Dermis microvascular lymphatic vessel endothelial cell (primary cell): Measurements from ENCODE around the gene COL25A1. TPM values are rescaled to one million over a fixed set of nuclear protein-coding genes. Genes with fewer than 3 reads are reported as not detected.
"Not testable (repeated sequence)": the region's sequence is repeated elsewhere in the genome, so short reads cannot be mapped to it uniquely, and the experiment has no call there.

ENCODE experiments used
- DNase-seq, 2 donors: peaks; one replicate each; pipeline versions ENCODE4 v3.0.0 to v3.0.0-alpha.2; 2010; ENCODE audit warnings: low read depth in 2 of 2
- total RNA-seq: library from RNA; depleted of rRNA; stranded (reverse); fragments of >200 nt; gene quantifications from 2 replicates; pipeline ENCODE4 v1.2.1, GENCODE V29; 2014

The COL25A1 gene
- total RNA-seq, 1 donor from 2014 or later, result 0.13 TPM

- no peak for DNase-seq
Observed at GRCh38 chr4:108971473-108971872, 331.0 kb downstream of the COL25A1 start.

GRCh38 chr4:108965472-108966076, 336.9 kb downstream of the COL25A1 start:
- no peak for DNase-seq

GRCh38 chr4:108965016-108965415, 337.4 kb downstream of the COL25A1 start:
- DNase-seq, result no peak

- no peak for DNase-seq
Observed at GRCh38 chr4:108963910-108964309, 338.5 kb downstream of the COL25A1 start.

GRCh38 chr4:108959491-108959890, 343.0 kb downstream of the COL25A1 start:
- DNase-seq, result no peak

GRCh38 chr4:108954880-108955279, 347.6 kb downstream of the COL25A1 start:
- no peak for DNase-seq

GRCh38 chr4:108953941-108954340, 348.5 kb downstream of the COL25A1 start:
- DNase-seq, result no peak

GRCh38 chr4:108950158-108950915, 352.1 kb downstream of the COL25A1 start:
- DNase-seq, result no peak

- DNase-seq, result no peak
Observed at GRCh38 chr4:108947526-108947925, 354.9 kb downstream of the COL25A1 start.

GRCh38 chr4:108946237-108946636, 356.2 kb downstream of the COL25A1 start:
- no peak for DNase-seq

- DNase-seq, result no peak
Observed at GRCh38 chr4:108943976-108944591, 358.4 kb downstream of the COL25A1 start.

- no peak for DNase-seq
Observed at GRCh38 chr4:108943371-108943770, 359.1 kb downstream of the COL25A1 start.

- no peak for DNase-seq
Observed at GRCh38 chr4:108941904-108942430, 360.5 kb downstream of the COL25A1 start.

GRCh38 chr4:108940634-108941033, 361.8 kb downstream of the COL25A1 start:
- DNase-seq, result no peak

- DNase-seq, result no peak
Observed at GRCh38 chr4:108940149-108940548, 362.3 kb downstream of the COL25A1 start.

GRCh38 chr4:108937066-108937465, 365.4 kb downstream of the COL25A1 start:
- no peak for DNase-seq

- DNase-seq, result not testable (repeated sequence)
Observed at GRCh38 chr4:108933925-108934324, 368.5 kb downstream of the COL25A1 start.

- DNase-seq, result no peak
Observed at GRCh38 chr4:108933046-108933445, 369.4 kb downstream of the COL25A1 start.

GRCh38 chr4:108931926-108932325, 370.5 kb downstream of the COL25A1 start:
- no peak for DNase-seq

- no peak for DNase-seq
Observed at GRCh38 chr4:108930186-108930585, 372.3 kb downstream of the COL25A1 start.

GRCh38 chr4:108926781-108927180, 375.7 kb downstream of the COL25A1 start:
- no peak for DNase-seq

GRCh38 chr4:108926061-108926460, 376.4 kb downstream of the COL25A1 start:
- no peak for DNase-seq
